PFSK-1 (cell line): Measurements from ENCODE around the gene BRSK2.

Experiments
- FOXP2 ChIP-seq: optimal IDR thresholded peaks from 2 replicates; pipeline ENCODE3; 2011; ENCODE audit warnings: borderline replicate concordance, control low read depth, inconsistent platforms; ENCODE audit not compliant: insufficient read depth; ENCODE audit errors: extremely low read length, extremely low read depth
- POLR2AphosphoS5 ChIP-seq: IDR thresholded peaks from 2 replicates; pipeline ENCODE4 v1.6.1; 2012; ENCODE audit warnings: low read depth, mild to moderate bottlenecking, control low read depth, low read length, moderate library complexity
- REST ChIP-seq, 2 experiments: IDR thresholded peaks; 2 replicates each; pipeline versions ENCODE4 v1.6.1 to v1.8.0; 2011 to 2012; ENCODE audit warnings: low read depth in 2 of 2, low read length in 2 of 2, control low read depth in 1 of 2, inconsistent platforms in 1 of 2, mild to moderate bottlenecking in 1 of 2, moderate library complexity in 1 of 2; ENCODE audit not compliant: insufficient read depth in 1 of 2
- SIN3A ChIP-seq: IDR thresholded peaks from 2 replicates; pipeline ENCODE4 v1.6.1; 2012; ENCODE audit warnings: mild to moderate bottlenecking, low read length, moderate library complexity, borderline replicate concordance; ENCODE audit not compliant: insufficient read depth
- TAF1 ChIP-seq: IDR thresholded peaks from 2 replicates; pipeline ENCODE4 v1.6.1; 2012; ENCODE audit warnings: low read length, control low read depth, borderline replicate concordance; ENCODE audit not compliant: insufficient read depth

- TF ChIP-seq TAF1 (no peak), POLR2AphosphoS5 (no peak), FOXP2 (no peak), SIN3A (no peak), REST (IDR thresholded peaks at IDR 0.05; ENCODE audit: insufficient read depth in 1 of 2, low read depth in 2 of 2, low read length in 2 of 2) (no peak)
Observed at GRCh38 chr11:1479006-1479677, 89.4 kb downstream of the BRSK2 start.
